Body of pancreas (tissue), 4 donors: Measurements from ENCODE around the gene LPCAT3.

Source experiments
- POLR2A ChIP-seq, 3 donors: fragments of 450-650 bp; IDR thresholded peaks; one replicate each; pipeline ENCODE4 v1.6.1; 2016; ENCODE audit warnings: antibody characterized with exemption in 3 of 3, mild to moderate bottlenecking in 2 of 3
- TF ChIP-seq, protein P1 (sequence below), 7 experiments: fragments of 450-650 bp in 4 of 7; fragments of 200-600 bp in 3 of 7; sonication (generic) in 3 of 7; IDR thresholded peaks; one replicate each; pipeline ENCODE4 v1.5.1; 2016 to 2019; ENCODE audit warnings: antibody characterized with exemption in 7 of 7

DNA sequence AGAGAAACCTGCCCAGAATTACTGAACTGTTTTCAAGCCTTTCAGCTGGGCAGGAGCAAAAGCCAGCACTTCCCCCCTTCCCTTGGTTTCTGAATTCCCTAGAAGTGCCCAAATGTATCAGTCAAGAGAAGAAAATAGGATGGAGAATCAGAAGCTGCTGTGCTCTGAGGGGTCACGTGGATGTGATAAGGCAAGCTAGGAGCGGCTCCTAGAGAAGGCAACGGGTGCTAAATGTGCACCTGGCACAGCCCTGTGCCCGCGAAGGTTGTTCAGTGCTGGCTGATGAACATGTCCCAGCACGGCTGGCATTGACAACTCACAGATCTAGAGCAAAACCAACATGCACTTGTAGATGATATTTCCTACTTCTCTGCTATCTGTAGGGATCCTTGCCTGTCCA lies 39.3 kb downstream of the LPCAT3 start:
- TF ChIP-seq, protein P1, sequence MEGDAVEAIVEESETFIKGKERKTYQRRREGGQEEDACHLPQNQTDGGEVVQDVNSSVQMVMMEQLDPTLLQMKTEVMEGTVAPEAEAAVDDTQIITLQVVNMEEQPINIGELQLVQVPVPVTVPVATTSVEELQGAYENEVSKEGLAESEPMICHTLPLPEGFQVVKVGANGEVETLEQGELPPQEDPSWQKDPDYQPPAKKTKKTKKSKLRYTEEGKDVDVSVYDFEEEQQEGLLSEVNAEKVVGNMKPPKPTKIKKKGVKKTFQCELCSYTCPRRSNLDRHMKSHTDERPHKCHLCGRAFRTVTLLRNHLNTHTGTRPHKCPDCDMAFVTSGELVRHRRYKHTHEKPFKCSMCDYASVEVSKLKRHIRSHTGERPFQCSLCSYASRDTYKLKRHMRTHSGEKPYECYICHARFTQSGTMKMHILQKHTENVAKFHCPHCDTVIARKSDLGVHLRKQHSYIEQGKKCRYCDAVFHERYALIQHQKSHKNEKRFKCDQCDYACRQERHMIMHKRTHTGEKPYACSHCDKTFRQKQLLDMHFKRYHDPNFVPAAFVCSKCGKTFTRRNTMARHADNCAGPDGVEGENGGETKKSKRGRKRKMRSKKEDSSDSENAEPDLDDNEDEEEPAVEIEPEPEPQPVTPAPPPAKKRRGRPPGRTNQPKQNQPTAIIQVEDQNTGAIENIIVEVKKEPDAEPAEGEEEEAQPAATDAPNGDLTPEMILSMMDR (IDR thresholded peaks at IDR 0.05), result no peak
- TF ChIP-seq POLR2A (IDR thresholded peaks at IDR 0.05), result no peak
